Lung (tissue), 12 donors: ENCODE data around the gene TMEM150C. TPM values are rescaled to one million over a fixed set of nuclear protein-coding genes. Genes with fewer than 3 reads are reported as not detected.

Source experiments
- ATAC-seq: fragments of 200-7000 bp; cut with Tn5 transposase; one replicate; pipeline ENCODE4 v1.9.1; 2020; ENCODE audit warnings: moderate number of reproducible peaks; ENCODE audit not compliant: insufficient read depth, low FRiP score
- DNase-seq, 3 donors: peaks; one replicate each; pipeline ENCODE4 v3.0.0-alpha.2; 2013 to 2017
- H3K27ac ChIP-seq, 2 donors: one replicate each; pipeline ENCODE4 v1.5.1; 2013; ENCODE audit warnings: mild to moderate bottlenecking in 2 of 2, moderate library complexity in 2 of 2, control low read depth in 1 of 2, inconsistent platforms in 1 of 2, low read depth in 1 of 2, low read length in 1 of 2
- H3K27me3 ChIP-seq, 3 donors: one replicate each; pipeline ENCODE4 v1.5.1; 2013; ENCODE audit warnings: low read length in 2 of 3; ENCODE audit not compliant: control insufficient read depth in 3 of 3, insufficient read depth in 3 of 3
- H3K36me3 ChIP-seq, 4 donors: one replicate each; pipeline ENCODE4 v1.5.1; 2013; ENCODE audit warnings: low read length in 4 of 4, mild to moderate bottlenecking in 1 of 4, moderate library complexity in 1 of 4; ENCODE audit not compliant: control insufficient read depth in 4 of 4, insufficient read depth in 4 of 4
- H3K4me1 ChIP-seq, 5 donors: one replicate each; pipeline ENCODE4 v1.5.1; 2013; ENCODE audit warnings: low read length in 5 of 5, mild to moderate bottlenecking in 2 of 5, moderate library complexity in 1 of 5; ENCODE audit not compliant: control insufficient read depth in 5 of 5, insufficient read depth in 5 of 5
- H3K4me3 ChIP-seq: one replicate; pipeline ENCODE4 v1.5.1; 2013; ENCODE audit warnings: mild to moderate bottlenecking, control low read depth, moderate library complexity
- H3K9ac ChIP-seq, 2 donors: one replicate each; pipeline ENCODE4 v1.5.1; 2013; ENCODE audit warnings: low read length in 2 of 2, control low read depth in 1 of 2; ENCODE audit not compliant: insufficient read depth in 1 of 2
- H3K9me3 ChIP-seq, 4 donors: one replicate each; pipeline ENCODE4 v1.5.1; 2013; ENCODE audit warnings: low read length in 3 of 4, mild to moderate bottlenecking in 1 of 4, moderate library complexity in 1 of 4; ENCODE audit not compliant: control insufficient read depth in 4 of 4, insufficient read depth in 3 of 4
- WGBS, 2 donors: extraction: QIAGEN DNeasy Blood & Tissue Kit; methylation state at CpG; one replicate each; pipeline ENCODE4 v1.1.7; 2013; 5-methylcytosine and 5-hydroxymethylcytosine counted together
- polyA plus RNA-seq, 2 donors: library from polyadenylated mRNA; stranded (reverse); fragments of 200-250 nt; gene quantifications; one replicate each; pipeline ENCODE4 v1.2.1, GENCODE V29; 2013
- total RNA-seq, 2 donors: library from RNA; depleted of rRNA in 1 of 2; stranded (reverse); fragments of >200 nt in 1 of 2; gene quantifications; one replicate each; pipeline ENCODE4 v1.2.1, GENCODE V29; 2014 to 2021
- TF ChIP-seq, protein P1 (sequence below): IDR thresholded peaks from 2 replicates; pipeline ENCODE4 v1.5.1; 2012; ENCODE audit warnings: mild to moderate bottlenecking; ENCODE audit errors: control extremely low read depth, extremely low read depth
- donor health status: control.
- donor health status: control.
- donor health status: Bipolar disorder and iron deficiency.
- donor health status: healthy.
- donor health status: DM: yes; HTN: yes; CAD: no.

The TMEM150C gene
- total and polyA plus RNA-seq, 4 donors, result 2.5 to 10.4 (median 4.2) TPM

GRCh38 chr4:82594456-82594855 lies 32.7 kb upstream of the TMEM150C start:
- Histone ChIP-seq H3K4me3 (no peak overlapping the region), H3K27ac (no peak overlapping the region), H3K36me3 (no peaks in the 10 kb centered on the region), H3K27me3 (no peaks in the 10 kb centered on the region), H3K4me1 (no peaks in the 10 kb centered on the region), H3K9ac (no peak overlapping the region), H3K9me3 (no peaks in the 10 kb centered on the region)
- peak in 1 of 3 donors; percentile 16 for DNase-seq
- no peak for ATAC-seq
- TF ChIP-seq, protein P1, sequence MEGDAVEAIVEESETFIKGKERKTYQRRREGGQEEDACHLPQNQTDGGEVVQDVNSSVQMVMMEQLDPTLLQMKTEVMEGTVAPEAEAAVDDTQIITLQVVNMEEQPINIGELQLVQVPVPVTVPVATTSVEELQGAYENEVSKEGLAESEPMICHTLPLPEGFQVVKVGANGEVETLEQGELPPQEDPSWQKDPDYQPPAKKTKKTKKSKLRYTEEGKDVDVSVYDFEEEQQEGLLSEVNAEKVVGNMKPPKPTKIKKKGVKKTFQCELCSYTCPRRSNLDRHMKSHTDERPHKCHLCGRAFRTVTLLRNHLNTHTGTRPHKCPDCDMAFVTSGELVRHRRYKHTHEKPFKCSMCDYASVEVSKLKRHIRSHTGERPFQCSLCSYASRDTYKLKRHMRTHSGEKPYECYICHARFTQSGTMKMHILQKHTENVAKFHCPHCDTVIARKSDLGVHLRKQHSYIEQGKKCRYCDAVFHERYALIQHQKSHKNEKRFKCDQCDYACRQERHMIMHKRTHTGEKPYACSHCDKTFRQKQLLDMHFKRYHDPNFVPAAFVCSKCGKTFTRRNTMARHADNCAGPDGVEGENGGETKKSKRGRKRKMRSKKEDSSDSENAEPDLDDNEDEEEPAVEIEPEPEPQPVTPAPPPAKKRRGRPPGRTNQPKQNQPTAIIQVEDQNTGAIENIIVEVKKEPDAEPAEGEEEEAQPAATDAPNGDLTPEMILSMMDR, result no peak
- 73 to 81% methylated on average over 4 of the region's 4 CpGs for WGBS, 2 donors

DNA sequence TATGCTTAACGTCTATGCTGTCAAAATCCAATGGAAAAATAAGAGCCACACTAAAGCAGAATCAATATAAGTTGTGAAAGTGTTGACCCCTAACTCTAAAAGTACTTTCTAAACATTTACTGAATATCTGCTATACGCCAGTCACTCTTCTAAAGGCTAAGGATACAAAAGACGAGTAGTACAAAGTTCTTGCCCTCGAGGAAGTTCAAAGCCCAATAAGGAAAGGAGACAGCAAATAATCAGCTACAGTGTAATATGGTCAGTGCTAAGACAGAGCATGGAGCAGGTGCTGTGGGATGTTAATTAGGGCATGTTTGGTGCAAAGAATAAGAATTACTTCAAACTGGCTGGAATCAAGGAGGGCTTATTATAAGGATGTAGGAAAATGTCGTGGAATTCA lies 31.6 kb upstream of the TMEM150C start:
- TF ChIP-seq, protein P1, result no peak
- no peak overlapping the region for H3K27ac ChIP-seq
- H3K27me3 ChIP-seq, result no peaks in the 10 kb centered on the region
- DNase-seq (no peak), ATAC-seq (no peak)
- no peaks in the 10 kb centered on the region for H3K36me3 ChIP-seq
- H3K4me1 ChIP-seq, result no peaks in the 10 kb centered on the region
- H3K4me3 ChIP-seq, result no peak overlapping the region
- H3K9ac ChIP-seq, result no peak overlapping the region
- H3K9me3 ChIP-seq, result no peaks in the 10 kb centered on the region
- 80 to 89% methylated on average over 5 of the region's 5 CpGs for WGBS, 2 donors

DNA sequence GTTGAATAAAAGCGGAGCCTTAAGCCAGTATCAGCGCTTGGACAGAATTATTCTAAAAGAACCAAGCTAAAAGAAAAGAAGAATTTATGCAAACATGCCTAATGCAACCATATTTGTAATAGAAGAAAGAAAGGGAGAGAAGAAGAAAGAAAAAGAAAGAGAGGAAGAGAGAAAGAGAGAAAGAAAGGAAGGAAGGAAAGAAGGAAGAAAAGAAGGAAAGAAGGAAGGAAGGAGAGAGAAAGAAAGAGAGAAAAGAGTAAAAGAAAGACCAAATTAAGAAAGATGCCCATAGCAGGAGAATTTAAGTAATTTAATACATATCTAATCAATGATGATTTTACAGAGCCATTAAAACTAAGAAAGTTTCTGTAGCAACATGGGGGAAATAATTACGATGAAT lies 30.9 kb upstream of the TMEM150C start:
- Histone ChIP-seq H3K27ac (no peak overlapping the region), H3K9me3 (no peaks in the 10 kb centered on the region), H3K4me1 (no peaks in the 10 kb centered on the region), H3K9ac (no peak overlapping the region), H3K36me3 (no peaks in the 10 kb centered on the region), H3K27me3 (no peaks in the 10 kb centered on the region), H3K4me3 (no peak overlapping the region)
- ATAC-seq (no peak), DNase-seq (no peak)
- WGBS, 2 donors, result 76 to 99% methylated on average over 3 of the region's 3 CpGs
- TF ChIP-seq, protein P1, result no peak

DNA sequence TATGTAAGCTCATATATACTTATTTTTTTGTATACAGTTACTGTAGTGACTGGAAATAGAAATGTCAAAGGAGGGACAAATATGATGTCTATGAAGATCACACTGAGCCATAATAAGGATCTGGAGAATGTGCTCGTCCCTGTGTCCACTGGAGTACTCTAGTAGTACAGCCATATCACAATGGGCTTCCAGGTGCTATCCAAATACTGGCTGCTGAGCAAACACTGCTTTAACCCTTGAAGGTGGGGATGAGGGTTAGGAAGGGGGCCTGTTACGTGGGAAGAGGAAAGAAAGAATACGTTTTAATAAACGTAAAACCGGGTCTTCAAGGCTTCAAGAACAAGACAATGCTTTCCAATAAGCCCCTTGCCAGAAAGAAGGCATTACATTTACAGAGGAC lies 29.8 kb upstream of the TMEM150C start:
- DNase-seq, result no peak
- no peaks in the 10 kb centered on the region for H3K9me3 ChIP-seq
- WGBS, 2 donors, result 74 to 83% methylated on average over 5 of the region's 5 CpGs
- H3K4me1 ChIP-seq, result peaks cover 0 to under 1% (median 0%) of the 10 kb centered on the region in 5 donors
- ATAC-seq, result no peak
- no peak overlapping the region for H3K4me3 ChIP-seq
- no peak overlapping the region for H3K9ac ChIP-seq
- TF ChIP-seq, protein P1, result no peak
- H3K27me3 ChIP-seq, result no peaks in the 10 kb centered on the region
- H3K27ac ChIP-seq, result no peak overlapping the region
- no peaks in the 10 kb centered on the region for H3K36me3 ChIP-seq
